ENCODE results near the gene FRMD8.

DNA sequence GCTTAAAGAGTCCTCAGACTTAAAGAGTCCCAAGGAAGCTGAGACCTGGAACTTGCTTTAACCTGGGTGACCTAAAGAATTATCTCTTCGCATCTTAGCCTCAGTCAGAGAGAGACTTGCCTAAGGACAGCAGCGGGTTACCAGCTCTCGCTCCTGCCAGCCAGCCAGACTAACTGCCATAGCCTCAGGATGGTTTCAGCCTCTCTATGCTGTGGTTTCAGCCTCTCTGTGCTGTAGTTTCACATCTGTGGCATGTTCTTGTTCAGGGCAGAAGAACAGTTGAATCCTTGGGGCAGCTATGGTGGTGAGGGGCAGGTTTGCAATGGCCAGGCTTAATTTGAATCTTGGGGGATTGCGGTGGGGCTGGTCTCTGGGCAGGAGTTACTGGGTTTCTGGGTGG is 2.3 kb downstream of the FRMD8 start:
- TF ChIP-seq, protein P1, sequence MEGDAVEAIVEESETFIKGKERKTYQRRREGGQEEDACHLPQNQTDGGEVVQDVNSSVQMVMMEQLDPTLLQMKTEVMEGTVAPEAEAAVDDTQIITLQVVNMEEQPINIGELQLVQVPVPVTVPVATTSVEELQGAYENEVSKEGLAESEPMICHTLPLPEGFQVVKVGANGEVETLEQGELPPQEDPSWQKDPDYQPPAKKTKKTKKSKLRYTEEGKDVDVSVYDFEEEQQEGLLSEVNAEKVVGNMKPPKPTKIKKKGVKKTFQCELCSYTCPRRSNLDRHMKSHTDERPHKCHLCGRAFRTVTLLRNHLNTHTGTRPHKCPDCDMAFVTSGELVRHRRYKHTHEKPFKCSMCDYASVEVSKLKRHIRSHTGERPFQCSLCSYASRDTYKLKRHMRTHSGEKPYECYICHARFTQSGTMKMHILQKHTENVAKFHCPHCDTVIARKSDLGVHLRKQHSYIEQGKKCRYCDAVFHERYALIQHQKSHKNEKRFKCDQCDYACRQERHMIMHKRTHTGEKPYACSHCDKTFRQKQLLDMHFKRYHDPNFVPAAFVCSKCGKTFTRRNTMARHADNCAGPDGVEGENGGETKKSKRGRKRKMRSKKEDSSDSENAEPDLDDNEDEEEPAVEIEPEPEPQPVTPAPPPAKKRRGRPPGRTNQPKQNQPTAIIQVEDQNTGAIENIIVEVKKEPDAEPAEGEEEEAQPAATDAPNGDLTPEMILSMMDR (IDR thresholded peaks at IDR 0.05), result no peak
- TF ChIP-seq POLR2A (IDR thresholded peaks at IDR 0.05), result no peak

Measured in body of pancreas (tissue), 4 donors.